A549 (cell line): ENCODE data around the gene LMX1B. TPM values are rescaled to one million over a fixed set of nuclear protein-coding genes. Genes with fewer than 3 reads are reported as not detected.

Source experiments
- ATAC-seq, 2 experiments: fragments of 200-7000 bp in 1 of 2; fragments of >200 bp in 1 of 2; cut with Nextera tagmentation in 1 of 2; cut with Tn5 transposase in 1 of 2; 3 replicates each; pipeline versions ENCODE4 v1.8.0 to v1.9.1; 2018 to 2020; ENCODE audit warnings: mild to moderate bottlenecking in 1 of 2, moderate library complexity in 1 of 2
- CTCF ChIA-PET: fragments of 300-600 bp; sonication (Branson Sonifier 250); formaldehyde crosslinking; extraction: SDS; loops from one replicate; lab custom pipeline; 2021; ENCODE audit warnings: antibody characterized with exemption, inconsistent platforms; lab: Yijun Ruan, JAX
- POLR2A ChIA-PET: fragments of 350-600 bp; formaldehyde crosslinking; extraction: SDS; loops from one replicate; lab custom pipeline; 2021; ENCODE audit warnings: antibody characterized with exemption, inconsistent platforms; lab: Yijun Ruan, JAX
- DNase-seq, 2 experiments: peaks; one replicate each; pipeline versions ENCODE4 v3.0.0 to v3.0.0-alpha.2; 2011 to 2016; ENCODE audit warnings: low read depth in 1 of 2, low spot score in 1 of 2
- FAIRE-seq: peaks from 2 replicates; lab custom pipeline; 2011; peaks lifted over from hg19 to GRCh38; lab: Jason Lieb, UNC
- H3K27ac ChIP-seq, 2 experiments: fragments of >200 bp; sonication (Bioruptor Twin); formaldehyde crosslinking; 3 replicates each; pipeline ENCODE4 v1.5.1; 2016 to 2017
- H3K4me1 ChIP-seq: fragments of >200 bp; sonication (Bioruptor Twin); formaldehyde crosslinking; 3 replicates; pipeline ENCODE4 v1.6.1; 2016
- H3K4me2 ChIP-seq: fragments of >200 bp; sonication (Bioruptor Twin); formaldehyde crosslinking; 3 replicates; pipeline ENCODE4 v1.6.1; 2016
- H3K4me3 ChIP-seq: fragments of >200 bp; sonication (Bioruptor Twin); formaldehyde crosslinking; 3 replicates; pipeline ENCODE4 v1.5.1; 2016
- H3K9me3 ChIP-seq: fragments of >200 bp; sonication (Bioruptor Twin); formaldehyde crosslinking; 3 replicates; pipeline ENCODE4 v1.6.1; 2016
- CBX2 ChIP-seq: fragments of 200-600 bp; sonication (generic); IDR thresholded peaks from 2 replicates; pipeline ENCODE4 v1.6.1; 2016; ENCODE audit warnings: low read depth, mild to moderate bottlenecking, borderline replicate concordance
- CEBPB ChIP-seq, 2 experiments: fragments of >200 bp in 1 of 2; sonication (Bioruptor Twin) in 1 of 2; formaldehyde crosslinking in 1 of 2; IDR thresholded peaks; 2 replicates each; pipeline ENCODE4 v1.6.1; 2012 to 2016
- CHD2 ChIP-seq: fragments of 150-350 bp; IDR thresholded peaks from 2 replicates; pipeline ENCODE4 v1.6.1; 2014; ENCODE audit warnings: low read length; ENCODE audit not compliant: partially characterized antibody
- CHD4 ChIP-seq: fragments of 200-600 bp; sonication (generic); IDR thresholded peaks from 2 replicates; pipeline ENCODE4 v1.6.1; 2016; ENCODE audit warnings: antibody characterized with exemption, mild to moderate bottlenecking, borderline replicate concordance
- CTCF ChIP-seq: fragments of >200 bp; sonication (Bioruptor Twin); formaldehyde crosslinking; IDR thresholded peaks from 3 replicates; pipeline ENCODE4 v1.5.1; 2016
- E2F6 ChIP-seq: IDR thresholded peaks from 2 replicates; pipeline ENCODE4 v1.6.1; 2012; ENCODE audit warnings: low read depth, borderline replicate concordance
- ESRRA ChIP-seq: fragments of 150-350 bp; IDR thresholded peaks from 2 replicates; pipeline ENCODE4 v1.6.1; 2014; ENCODE audit warnings: mild to moderate bottlenecking, low read length, borderline replicate concordance
- HDAC2 ChIP-seq: fragments of 200-600 bp; sonication (generic); IDR thresholded peaks from 2 replicates; pipeline ENCODE4 v1.6.1; 2016
- HOXB13 ChIP-seq: fragments of 250-450 bp; sonication (Bioruptor Pico); IDR thresholded peaks from 2 replicates; pipeline ENCODE4 v1.5.0; 2020; ENCODE audit warnings: low read depth, mild to moderate bottlenecking, moderate library complexity
- JUN ChIP-seq, 2 experiments: fragments of >200 bp; sonication (Bioruptor Twin); formaldehyde crosslinking; IDR thresholded peaks; 2 replicates in 1 of 2; 3 replicates in 1 of 2; pipeline ENCODE4 v1.6.1; 2016 to 2017
- JUNB ChIP-seq: fragments of >200 bp; sonication (Bioruptor Twin); formaldehyde crosslinking; IDR thresholded peaks from 2 replicates; pipeline ENCODE4 v1.6.1; 2016
- KDM1A ChIP-seq: fragments of 200-600 bp; sonication (generic); IDR thresholded peaks from 2 replicates; pipeline ENCODE4 v1.6.1; 2016; ENCODE audit warnings: low read depth, mild to moderate bottlenecking
- KDM5A ChIP-seq: fragments of 200-600 bp; sonication (generic); IDR thresholded peaks from 2 replicates; pipeline ENCODE4 v1.6.1; 2016; ENCODE audit warnings: antibody characterized with exemption, mild to moderate bottlenecking
- MAFK ChIP-seq: fragments of 450-650 bp; IDR thresholded peaks from 2 replicates; pipeline ENCODE4 v1.6.1; 2014; ENCODE audit not compliant: partially characterized antibody
- MYC ChIP-seq: IDR thresholded peaks from 2 replicates; pipeline ENCODE4 v1.6.1; 2012; ENCODE audit warnings: mild to moderate bottlenecking, inconsistent platforms, low read length, improper control_type of control experiment, borderline replicate concordance
- PBX3 ChIP-seq: IDR thresholded peaks from 2 replicates; pipeline ENCODE4 v1.6.1; 2012
- RAD21 ChIP-seq, 2 experiments: fragments of >200 bp in 1 of 2; sonication (Bioruptor Twin) in 1 of 2; formaldehyde crosslinking in 1 of 2; IDR thresholded peaks in 1 of 2; conservative IDR thresholded peaks in 1 of 2; 2 replicates in 1 of 2; 3 replicates in 1 of 2; pipeline ENCODE4 v1.6.1; 2012 to 2018; ENCODE audit warnings: inconsistent platforms in 1 of 2
- REST ChIP-seq: fragments of 200-600 bp; sonication (generic); IDR thresholded peaks from 2 replicates; pipeline ENCODE4 v1.6.1; 2016; ENCODE audit warnings: antibody characterized with exemption, mild to moderate bottlenecking, moderate library complexity
- ZC3H11A ChIP-seq: fragments of 450-650 bp; IDR thresholded peaks from 2 replicates; pipeline ENCODE4 v1.6.1; 2014; ENCODE audit warnings: antibody characterized with exemption, mild to moderate bottlenecking
- ZFP36 ChIP-seq: fragments of 450-650 bp; IDR thresholded peaks from 2 replicates; pipeline ENCODE4 v1.6.1; 2014; ENCODE audit warnings: borderline replicate concordance; ENCODE audit not compliant: partially characterized antibody
- ZSCAN20 ChIP-seq: fragments of 250-450 bp; sonication (Bioruptor Pico); IDR thresholded peaks from 2 replicates; pipeline ENCODE4 v1.8.0; 2022; ENCODE audit warnings: mild to moderate bottlenecking, moderate library complexity
- WGBS: methylation state at CpG from one replicate; pipeline ENCODE4 v1.1.6; 2017; ENCODE audit errors: missing lambda C conversion rate; 5-methylcytosine and 5-hydroxymethylcytosine counted together
- polyA plus RNA-seq, 4 experiments: library from polyadenylated mRNA; depleted of rRNA in 3 of 4; stranded (reverse); fragments of >200 nt; fragmentation: RNase III in 1 of 4; extraction: RNeasy Plus Mini Kit Qiagen cat#74134 plus additional on column Dnase treatment in 1 of 4; gene quantifications; 2 replicates in 3 of 4; 3 replicates in 1 of 4; pipeline ENCODE4 v1.2.3, GENCODE V29; 2011 to 2017

Gene LMX1B
- polyA plus RNA-seq, 2 of the 4 experiments (the other 2 are of a cell fraction), result 0.41 to 0.56 TPM

- 20% methylated on average over 2 of the region's 2 CpGs for WGBS
- ATAC-seq (no peak), FAIRE-seq (no peak), DNase-seq (no peak)
- Histone ChIP-seq H3K4me3 (no peak overlapping the region), H3K9me3 (0 out of 3 replicates have a peak, but pooled peaks cover 2% of the 10 kb centered on the region), H3K4me2 (no peak overlapping the region), H3K27ac (no peak overlapping the region), H3K4me1 (no peaks in the 10 kb centered on the region)
- POLR2A ChIA-PET, result no interaction called here
- CTCF ChIA-PET, result interaction anchor here (4.2 kb wide), 1 partner anchor 13 kb away, joined by 31 read pairs; no protein-coding TSS in a partner anchor
- no peak for TF ChIP-seq HOXB13 (CRISPR knock-in tag)
- TF ChIP-seq CEBPB (IDR thresholded peaks at IDR 0.05), result no peak
- no peak for TF ChIP-seq HDAC2
- no peak for TF ChIP-seq CHD4
- no peak for TF ChIP-seq PBX3
- no peak for TF ChIP-seq MAFK
- TF ChIP-seq ZSCAN20, result no peak
- no peak for TF ChIP-seq CBX2
- no peak for TF ChIP-seq JUNB
- no peak for TF ChIP-seq MYC
- TF ChIP-seq CHD2, result no peak
- TF ChIP-seq ESRRA, result no peak
- TF ChIP-seq KDM1A, result no peak
- TF ChIP-seq E2F6, result no peak
- no peak for TF ChIP-seq ZFP36
- no peak for TF ChIP-seq JUN (IDR thresholded peaks at IDR 0.05)
- TF ChIP-seq ZC3H11A, result no peak
- TF ChIP-seq RAD21 (conservative IDR thresholded peaks at IDR 0.05 in 1 of 2, IDR thresholded peaks at IDR 0.05 in 1 of 2), result no peak
- no peak for TF ChIP-seq REST
Measured at GRCh38 chr9:126595982-126596381, 17.7 kb upstream of the LMX1B start.

GRCh38 chr9:126599047-126599650 is 14.6 kb upstream of the LMX1B start:
- TF ChIP-seq CTCF (peak; percentile 16; the same call in 1 of the 3 replicates), KDM5A (no peak)
- no peaks in the 10 kb centered on the region for H3K4me1 ChIP-seq
- 34% methylated on average over 11 of the region's 11 CpGs for WGBS
- H3K9me3 ChIP-seq, result 0 out of 3 replicates have a peak, but pooled peaks cover 2% of the 10 kb centered on the region
- no peak overlapping the region for H3K4me3 ChIP-seq
- H3K27ac ChIP-seq, result no peak overlapping the region
- no peak overlapping the region for H3K4me2 ChIP-seq
- ATAC-seq (peak in 1 of 2 experiments; percentile 60; a peak in 2 of 6 replicates), DNase-seq (no peak), FAIRE-seq (no peak)
- ChIA-PET POLR2A (no interaction called here), CTCF (interaction anchor here (1.7 to 4.2 kb wide), 2 partner anchors 10 to 99 kb away, joined by 5 to 31 read pairs; no protein-coding TSS in a partner anchor)
